Measurements from ENCODE around the gene RNU6-1. TPM values are rescaled to one million over a fixed set of nuclear protein-coding genes. Genes with fewer than 3 reads are reported as not detected.

Gene RNU6-1
- total RNA-seq, 1 experiment from 2014 or later, result not detected

DNA sequence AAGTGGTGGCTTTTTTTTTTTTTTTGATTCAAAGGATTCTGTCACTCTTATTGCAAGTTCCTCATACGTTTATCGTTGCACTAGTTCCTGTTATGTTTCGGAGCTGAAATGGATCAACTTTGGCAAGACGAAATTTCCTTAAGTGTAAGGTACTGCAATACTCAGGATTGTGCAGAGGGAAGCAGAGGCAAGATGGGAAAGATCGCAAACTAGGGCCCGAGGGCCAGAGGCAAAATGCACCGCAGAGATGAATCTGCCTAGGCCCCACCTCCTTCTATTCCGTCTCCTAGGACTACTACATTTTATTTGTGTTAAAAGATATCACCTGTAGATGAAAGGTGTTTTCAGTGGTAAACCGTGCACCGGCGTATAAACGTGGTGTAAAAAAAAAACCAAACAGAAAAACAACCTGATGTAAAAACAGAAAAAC lies 331 bp downstream of the RNU6-1 start (continued):
- TF ChIP-seq, protein P1, sequence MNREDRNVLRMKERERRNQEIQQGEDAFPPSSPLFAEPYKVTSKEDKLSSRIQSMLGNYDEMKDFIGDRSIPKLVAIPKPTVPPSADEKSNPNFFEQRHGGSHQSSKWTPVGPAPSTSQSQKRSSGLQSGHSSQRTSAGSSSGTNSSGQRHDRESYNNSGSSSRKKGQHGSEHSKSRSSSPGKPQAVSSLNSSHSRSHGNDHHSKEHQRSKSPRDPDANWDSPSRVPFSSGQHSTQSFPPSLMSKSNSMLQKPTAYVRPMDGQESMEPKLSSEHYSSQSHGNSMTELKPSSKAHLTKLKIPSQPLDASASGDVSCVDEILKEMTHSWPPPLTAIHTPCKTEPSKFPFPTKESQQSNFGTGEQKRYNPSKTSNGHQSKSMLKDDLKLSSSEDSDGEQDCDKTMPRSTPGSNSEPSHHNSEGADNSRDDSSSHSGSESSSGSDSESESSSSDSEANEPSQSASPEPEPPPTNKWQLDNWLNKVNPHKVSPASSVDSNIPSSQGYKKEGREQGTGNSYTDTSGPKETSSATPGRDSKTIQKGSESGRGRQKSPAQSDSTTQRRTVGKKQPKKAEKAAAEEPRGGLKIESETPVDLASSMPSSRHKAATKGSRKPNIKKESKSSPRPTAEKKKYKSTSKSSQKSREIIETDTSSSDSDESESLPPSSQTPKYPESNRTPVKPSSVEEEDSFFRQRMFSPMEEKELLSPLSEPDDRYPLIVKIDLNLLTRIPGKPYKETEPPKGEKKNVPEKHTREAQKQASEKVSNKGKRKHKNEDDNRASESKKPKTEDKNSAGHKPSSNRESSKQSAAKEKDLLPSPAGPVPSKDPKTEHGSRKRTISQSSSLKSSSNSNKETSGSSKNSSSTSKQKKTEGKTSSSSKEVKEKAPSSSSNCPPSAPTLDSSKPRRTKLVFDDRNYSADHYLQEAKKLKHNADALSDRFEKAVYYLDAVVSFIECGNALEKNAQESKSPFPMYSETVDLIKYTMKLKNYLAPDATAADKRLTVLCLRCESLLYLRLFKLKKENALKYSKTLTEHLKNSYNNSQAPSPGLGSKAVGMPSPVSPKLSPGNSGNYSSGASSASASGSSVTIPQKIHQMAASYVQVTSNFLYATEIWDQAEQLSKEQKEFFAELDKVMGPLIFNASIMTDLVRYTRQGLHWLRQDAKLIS (CRISPR knock-in tag; IDR thresholded peaks at IDR 0.05; ENCODE audit: borderline replicate concordance), result no peak
- TF ChIP-seq, protein P2, sequence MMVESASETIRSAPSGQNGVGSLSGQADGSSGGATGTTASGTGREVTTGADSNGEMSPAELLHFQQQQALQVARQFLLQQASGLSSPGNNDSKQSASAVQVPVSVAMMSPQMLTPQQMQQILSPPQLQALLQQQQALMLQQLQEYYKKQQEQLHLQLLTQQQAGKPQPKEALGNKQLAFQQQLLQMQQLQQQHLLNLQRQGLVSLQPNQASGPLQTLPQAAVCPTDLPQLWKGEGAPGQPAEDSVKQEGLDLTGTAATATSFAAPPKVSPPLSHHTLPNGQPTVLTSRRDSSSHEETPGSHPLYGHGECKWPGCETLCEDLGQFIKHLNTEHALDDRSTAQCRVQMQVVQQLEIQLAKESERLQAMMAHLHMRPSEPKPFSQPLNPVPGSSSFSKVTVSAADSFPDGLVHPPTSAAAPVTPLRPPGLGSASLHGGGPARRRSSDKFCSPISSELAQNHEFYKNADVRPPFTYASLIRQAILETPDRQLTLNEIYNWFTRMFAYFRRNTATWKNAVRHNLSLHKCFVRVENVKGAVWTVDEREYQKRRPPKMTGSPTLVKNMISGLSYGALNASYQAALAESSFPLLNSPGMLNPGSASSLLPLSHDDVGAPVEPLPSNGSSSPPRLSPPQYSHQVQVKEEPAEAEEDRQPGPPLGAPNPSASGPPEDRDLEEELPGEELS (CRISPR knock-in tag; IDR thresholded peaks at IDR 0.05), result no peak
- TF ChIP-seq NR2C2 (CRISPR knock-in tag; IDR thresholded peaks at IDR 0.05) (no peak), SMAD4 (CRISPR knock-in tag; IDR thresholded peaks at IDR 0.05) (no peak)

DNA sequence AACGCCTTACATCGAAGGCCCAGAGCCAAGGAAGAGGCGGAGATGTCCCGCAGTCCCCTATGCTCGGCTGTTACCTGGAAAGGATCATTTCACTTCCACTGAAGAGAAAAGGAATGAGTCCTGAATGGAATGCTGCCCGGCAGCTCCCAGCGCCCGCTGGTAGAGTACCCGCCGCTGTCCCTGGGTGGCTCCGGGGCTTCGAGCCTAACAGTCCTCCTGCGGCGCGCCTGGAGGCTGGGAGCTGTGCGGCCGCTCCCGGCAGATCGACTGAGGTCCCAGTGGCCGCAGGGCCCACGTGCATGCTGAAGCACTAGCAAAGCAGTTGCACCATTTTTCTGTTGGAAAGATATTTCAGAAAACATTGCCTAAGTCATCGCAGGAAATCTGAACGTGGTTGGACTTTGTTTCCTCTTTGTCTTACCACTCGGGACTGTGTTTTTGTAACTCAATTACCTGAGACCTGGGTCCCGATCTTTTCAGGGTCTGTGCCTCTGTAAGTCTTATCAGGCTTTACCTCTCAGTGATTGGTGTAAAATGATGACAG lies 984 bp downstream of the RNU6-1 start:
- Mint-ChIP-seq H3K4me3 (peak overlapping the region; percentile 90), H3K4me1 (peaks cover 55% of the 10 kb centered on the region), H3K9me3 (no peaks in the 10 kb centered on the region), H3K27me3 (ENCODE audit: low read depth) (peaks cover 70% of the 10 kb centered on the region), H3K36me3 (peaks cover 2% of the 10 kb centered on the region; the same call in 1 of the 2 replicates), H3K27ac (no peak overlapping the region)
- DNase-seq (ENCODE audit: low spot score) (peak; percentile 83), ATAC-seq (peak; percentile 49)
- POLR2A ChIA-PET, result no interaction called here
- CTCF ChIA-PET, result interaction anchor here (0.5 to 1.2 kb wide), 6 partner anchors 14 to 382 kb away, joined by 3 to 6 read pairs (median 4); no protein-coding TSS in a partner anchor
- no peak for TF ChIP-seq ZBTB21 (CRISPR knock-in tag; IDR thresholded peaks at IDR 0.05; ENCODE audit: borderline replicate concordance)
- TF ChIP-seq, protein P3, sequence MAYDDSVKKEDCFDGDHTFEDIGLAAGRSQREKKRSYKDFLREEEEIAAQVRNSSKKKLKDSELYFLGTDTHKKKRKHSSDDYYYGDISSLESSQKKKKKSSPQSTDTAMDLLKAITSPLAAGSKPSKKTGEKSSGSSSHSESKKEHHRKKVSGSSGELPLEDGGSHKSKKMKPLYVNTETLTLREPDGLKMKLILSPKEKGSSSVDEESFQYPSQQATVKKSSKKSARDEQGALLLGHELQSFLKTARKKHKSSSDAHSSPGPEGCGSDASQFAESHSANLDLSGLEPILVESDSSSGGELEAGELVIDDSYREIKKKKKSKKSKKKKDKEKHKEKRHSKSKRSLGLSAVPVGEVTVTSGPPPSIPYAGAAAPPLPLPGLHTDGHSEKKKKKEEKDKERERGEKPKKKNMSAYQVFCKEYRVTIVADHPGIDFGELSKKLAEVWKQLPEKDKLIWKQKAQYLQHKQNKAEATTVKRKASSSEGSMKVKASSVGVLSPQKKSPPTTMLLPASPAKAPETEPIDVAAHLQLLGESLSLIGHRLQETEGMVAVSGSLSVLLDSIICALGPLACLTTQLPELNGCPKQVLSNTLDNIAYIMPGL (CRISPR knock-in tag; IDR thresholded peaks at IDR 0.05), result 0 out of 2 replicates have a peak, but pooled peaks have one; percentile 35
- TF ChIP-seq, protein P4, sequence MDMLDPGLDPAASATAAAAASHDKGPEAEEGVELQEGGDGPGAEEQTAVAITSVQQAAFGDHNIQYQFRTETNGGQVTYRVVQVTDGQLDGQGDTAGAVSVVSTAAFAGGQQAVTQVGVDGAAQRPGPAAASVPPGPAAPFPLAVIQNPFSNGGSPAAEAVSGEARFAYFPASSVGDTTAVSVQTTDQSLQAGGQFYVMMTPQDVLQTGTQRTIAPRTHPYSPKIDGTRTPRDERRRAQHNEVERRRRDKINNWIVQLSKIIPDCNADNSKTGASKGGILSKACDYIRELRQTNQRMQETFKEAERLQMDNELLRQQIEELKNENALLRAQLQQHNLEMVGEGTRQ (CRISPR knock-in tag; IDR thresholded peaks at IDR 0.05), result peak; percentile 14; the same call in 1 of the 2 replicates
- TF ChIP-seq, protein P5, sequence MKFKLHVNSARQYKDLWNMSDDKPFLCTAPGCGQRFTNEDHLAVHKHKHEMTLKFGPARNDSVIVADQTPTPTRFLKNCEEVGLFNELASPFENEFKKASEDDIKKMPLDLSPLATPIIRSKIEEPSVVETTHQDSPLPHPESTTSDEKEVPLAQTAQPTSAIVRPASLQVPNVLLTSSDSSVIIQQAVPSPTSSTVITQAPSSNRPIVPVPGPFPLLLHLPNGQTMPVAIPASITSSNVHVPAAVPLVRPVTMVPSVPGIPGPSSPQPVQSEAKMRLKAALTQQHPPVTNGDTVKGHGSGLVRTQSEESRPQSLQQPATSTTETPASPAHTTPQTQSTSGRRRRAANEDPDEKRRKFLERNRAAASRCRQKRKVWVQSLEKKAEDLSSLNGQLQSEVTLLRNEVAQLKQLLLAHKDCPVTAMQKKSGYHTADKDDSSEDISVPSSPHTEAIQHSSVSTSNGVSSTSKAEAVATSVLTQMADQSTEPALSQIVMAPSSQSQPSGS (CRISPR knock-in tag; IDR thresholded peaks at IDR 0.05; ENCODE audit: borderline replicate concordance, low read depth), result no peak
- no peak for TF ChIP-seq JAZF1 (CRISPR knock-in tag; IDR thresholded peaks at IDR 0.05)
- TF ChIP-seq ZNF423 (CRISPR knock-in tag; IDR thresholded peaks at IDR 0.05), result peak; percentile 74; the same call in 1 of the 2 replicates
- peak; percentile 53; the same call in 1 of the 2 replicates for TF ChIP-seq GABPB1 (CRISPR knock-in tag; IDR thresholded peaks at IDR 0.05)
- TF ChIP-seq ZNF232 (CRISPR knock-in tag; IDR thresholded peaks at IDR 0.05), result 0 out of 2 replicates have a peak, but pooled peaks have one; percentile 22
- TF ChIP-seq, protein P6, sequence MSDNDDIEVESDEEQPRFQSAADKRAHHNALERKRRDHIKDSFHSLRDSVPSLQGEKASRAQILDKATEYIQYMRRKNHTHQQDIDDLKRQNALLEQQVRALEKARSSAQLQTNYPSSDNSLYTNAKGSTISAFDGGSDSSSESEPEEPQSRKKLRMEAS (CRISPR knock-in tag; IDR thresholded peaks at IDR 0.05), result peak; percentile 67; the same call in 1 of the 2 replicates
- no peak for TF ChIP-seq MYBL2 (CRISPR knock-in tag; IDR thresholded peaks at IDR 0.05)
